ENCODE results near the gene NCOA7. TPM values are rescaled to one million over a fixed set of nuclear protein-coding genes. Genes with fewer than 3 reads are reported as not detected.
A peak's percentile ranks its signal among the peaks of the same experiment; 100 is the strongest.

NCOA7 gene
- total RNA-seq, 2 experiments from 2014 or later, result 43.2 to 53.1 TPM

- H3K9me3 Mint-ChIP-seq, result peaks cover 3% of the 10 kb centered on the region
- no peak overlapping the region for H3K4me3 Mint-ChIP-seq
- no peak overlapping the region for H3K27ac Mint-ChIP-seq
- POLR2A ChIA-PET, result interaction anchor here (0.7 kb wide), 1 partner anchor 15 kb away, joined by 7 read pairs; no protein-coding TSS in a partner anchor
- CTCF ChIA-PET, result interaction anchor here (1.0 kb wide), 1 partner anchor 9 kb away, joined by 4 read pairs; no protein-coding TSS in a partner anchor
- peaks cover 33% of the 10 kb centered on the region for H3K4me1 Mint-ChIP-seq
- no peak for DNase-seq
- H3K27me3 Mint-ChIP-seq, result no peaks in the 10 kb centered on the region
- H3K36me3 Mint-ChIP-seq (ENCODE audit: low read depth), result peaks cover 49% of the 10 kb centered on the region
Observed at GRCh38 chr6:125823180-125823579, 32.4 kb downstream of the NCOA7 start.

GRCh38 chr6:125824946-125825771 lies 34.4 kb downstream of the NCOA7 start:
- peaks cover 39% of the 10 kb centered on the region for H3K36me3 Mint-ChIP-seq (ENCODE audit: low read depth)
- ChIA-PET CTCF (interaction anchor here (1.1 to 1.2 kb wide), 2 partner anchors 15 to 33 kb away, joined by 3 to 4 read pairs; no protein-coding TSS in a partner anchor), POLR2A (no interaction called here)
- H3K4me1 Mint-ChIP-seq, result peaks cover 42% of the 10 kb centered on the region
- H3K4me3 Mint-ChIP-seq, result no peak overlapping the region
- H3K9me3 Mint-ChIP-seq, result peaks cover 3% of the 10 kb centered on the region
- DNase-seq, result no peak
- H3K27me3 Mint-ChIP-seq, result no peaks in the 10 kb centered on the region
- H3K27ac Mint-ChIP-seq, result peak overlapping the region; percentile 47

- Mint-ChIP-seq H3K27ac (no peak overlapping the region), H3K4me1 (peaks cover 52% of the 10 kb centered on the region), H3K9me3 (peaks cover 3% of the 10 kb centered on the region), H3K36me3 (ENCODE audit: low read depth) (peaks cover 31% of the 10 kb centered on the region), H3K27me3 (no peaks in the 10 kb centered on the region), H3K4me3 (no peak overlapping the region)
- POLR2A ChIA-PET, result no interaction called here
- CTCF ChIA-PET, result interaction anchor here (1.2 kb wide), 1 partner anchor 16 kb away, joined by 4 read pairs; no protein-coding TSS in a partner anchor
- no peak for DNase-seq
Observed at GRCh38 chr6:125826695-125827463, 36.1 kb downstream of the NCOA7 start.

GRCh38 chr6:125827788-125828320 lies 37.1 kb downstream of the NCOA7 start:
- Mint-ChIP-seq H3K4me1 (peaks cover 57% of the 10 kb centered on the region), H3K4me3 (no peak overlapping the region)

GRCh38 chr6:125828476-125829039 lies 37.8 kb downstream of the NCOA7 start:
- Mint-ChIP-seq H3K36me3 (ENCODE audit: low read depth) (peaks cover 28% of the 10 kb centered on the region), H3K9me3 (peaks cover 3% of the 10 kb centered on the region), H3K27ac (peak overlapping the region; percentile 26), H3K4me1 (peaks cover 64% of the 10 kb centered on the region), H3K4me3 (no peak overlapping the region), H3K27me3 (no peaks in the 10 kb centered on the region)
- POLR2A ChIA-PET, result no interaction called here
- DNase-seq, result no peak
- CTCF ChIA-PET, result interaction anchor here (1.4 kb wide), 1 partner anchor 38 kb away, joined by 6 read pairs; the partner anchor contains the start of gene NCOA7

More at GRCh38 chr6:125827788-125828320, 37.1 kb downstream of the NCOA7 start:
- ChIA-PET POLR2A (no interaction called here), CTCF (interaction anchor here (1.4 kb wide), 1 partner anchor 37 kb away, joined by 6 read pairs; the partner anchor contains the start of gene NCOA7)
- DNase-seq, result no peak
- peaks cover 28% of the 10 kb centered on the region for H3K36me3 Mint-ChIP-seq (ENCODE audit: low read depth)
- peaks cover 3% of the 10 kb centered on the region for H3K9me3 Mint-ChIP-seq
- peak overlapping the region; percentile 26 for H3K27ac Mint-ChIP-seq
- no peaks in the 10 kb centered on the region for H3K27me3 Mint-ChIP-seq

- peak overlapping the region; percentile 80 for H3K27ac Mint-ChIP-seq
- H3K9me3 Mint-ChIP-seq, result peaks cover 3% of the 10 kb centered on the region
- ChIA-PET CTCF (interaction anchor here (0.5 to 1.5 kb wide), 3 partner anchors 11 to 50 kb away, joined by 3 to 5 read pairs (median 3); no protein-coding TSS in a partner anchor), POLR2A (interaction anchor here (0.9 kb wide), 1 partner anchor 39 kb away, joined by 4 read pairs; the partner anchor contains the start of gene NCOA7)
- DNase-seq, result peak; percentile 56
- no peaks in the 10 kb centered on the region for H3K27me3 Mint-ChIP-seq
- H3K36me3 Mint-ChIP-seq (ENCODE audit: low read depth), result peaks cover 28% of the 10 kb centered on the region
- peak overlapping the region; percentile 28 for H3K4me3 Mint-ChIP-seq
- H3K4me1 Mint-ChIP-seq, result peaks cover 70% of the 10 kb centered on the region
Observed at GRCh38 chr6:125829433-125829832, 38.7 kb downstream of the NCOA7 start.

GRCh38 chr6:125831659-125832058 lies 40.9 kb downstream of the NCOA7 start:
- Mint-ChIP-seq H3K9me3 (peaks cover under 1% of the 10 kb centered on the region), H3K36me3 (ENCODE audit: low read depth) (peaks cover 24% of the 10 kb centered on the region), H3K4me1 (peaks cover 71% of the 10 kb centered on the region), H3K27ac (peak overlapping the region; percentile 28), H3K4me3 (peak overlapping the region; percentile 7), H3K27me3 (no peaks in the 10 kb centered on the region)
- ChIA-PET POLR2A (no interaction called here), CTCF (interaction anchor here (0.6 to 2.0 kb wide), 9 partner anchors 9 to 1410 kb away, joined by 3 to 5 read pairs (median 3); no protein-coding TSS in a partner anchor)
- DNase-seq, result no peak

- ChIA-PET CTCF (interaction anchor here (0.9 to 2.1 kb wide), 4 partner anchors 10 to 627 kb away, joined by 3 to 9 read pairs (median 4); partner anchors contain the start of gene NCOA7), POLR2A (no interaction called here)
- no peaks in the 10 kb centered on the region for H3K9me3 Mint-ChIP-seq
- no peaks in the 10 kb centered on the region for H3K27me3 Mint-ChIP-seq
- DNase-seq, result no peak
- H3K4me3 Mint-ChIP-seq, result no peak overlapping the region
- peaks cover 66% of the 10 kb centered on the region for H3K4me1 Mint-ChIP-seq
- H3K36me3 Mint-ChIP-seq (ENCODE audit: low read depth), result peaks cover 19% of the 10 kb centered on the region
- H3K27ac Mint-ChIP-seq, result peak overlapping the region; percentile 63
Observed at GRCh38 chr6:125832391-125833117, 41.8 kb downstream of the NCOA7 start.

GRCh38 chr6:125834348-125834747 lies 43.6 kb downstream of the NCOA7 start:
- no peaks in the 10 kb centered on the region for H3K27me3 Mint-ChIP-seq
- peaks cover 14% of the 10 kb centered on the region for H3K36me3 Mint-ChIP-seq (ENCODE audit: low read depth)
- POLR2A ChIA-PET, result interaction anchor here (0.6 kb wide), 1 partner anchor 185 kb away, joined by 4 read pairs; no protein-coding TSS in a partner anchor
- peaks cover 3% of the 10 kb centered on the region for H3K9me3 Mint-ChIP-seq
- CTCF ChIA-PET, result interaction anchor here (0.6 to 2.9 kb wide), 8 partner anchors 11 to 218 kb away, joined by 3 to 9 read pairs (median 4); partner anchors contain the start of genes HINT3 and NCOA7
- H3K4me3 Mint-ChIP-seq, result no peak overlapping the region
- peaks cover 55% of the 10 kb centered on the region for H3K4me1 Mint-ChIP-seq
- peak overlapping the region; percentile 57 for H3K27ac Mint-ChIP-seq
- DNase-seq, result peak; percentile 17

GRCh38 chr6:125835221-125835744 lies 44.5 kb downstream of the NCOA7 start:
- POLR2A ChIA-PET, result no interaction called here
- H3K9me3 Mint-ChIP-seq, result peaks cover 3% of the 10 kb centered on the region
- CTCF ChIA-PET, result interaction anchor here (0.6 to 2.9 kb wide), 5 partner anchors 10 to 217 kb away, joined by 3 to 7 read pairs (median 4); partner anchors contain the start of gene HINT3
- no peak for DNase-seq
- peaks cover 45% of the 10 kb centered on the region for H3K4me1 Mint-ChIP-seq
- peaks cover 14% of the 10 kb centered on the region for H3K36me3 Mint-ChIP-seq (ENCODE audit: low read depth)
- H3K27ac Mint-ChIP-seq, result no peak overlapping the region
- no peaks in the 10 kb centered on the region for H3K27me3 Mint-ChIP-seq
- no peak overlapping the region for H3K4me3 Mint-ChIP-seq

GRCh38 chr6:125836466-125836865 lies 45.7 kb downstream of the NCOA7 start:
- Mint-ChIP-seq H3K9me3 (peaks cover 3% of the 10 kb centered on the region), H3K36me3 (ENCODE audit: low read depth) (peaks cover 10% of the 10 kb centered on the region), H3K4me3 (no peak overlapping the region), H3K27me3 (no peaks in the 10 kb centered on the region), H3K4me1 (peaks cover 35% of the 10 kb centered on the region), H3K27ac (no peak overlapping the region)
- POLR2A ChIA-PET, result no interaction called here
- DNase-seq, result no peak
- CTCF ChIA-PET, result interaction anchor here (2.9 kb wide), 1 partner anchor 9 kb away, joined by 7 read pairs; no protein-coding TSS in a partner anchor
